GM12873 (cell line): ENCODE measurements around the gene ALPK1.

Experiments
- CTCF ChIP-seq: IDR thresholded peaks from 2 replicates; pipeline ENCODE4 v1.5.1; 2012; ENCODE audit warnings: low read depth, mild to moderate bottlenecking, moderate library complexity, low read length, control low read depth; ENCODE audit not compliant: insufficient read depth; ENCODE audit errors: missing control alignments

The ALPK1 gene

GRCh38 chr4:112279882-112280315, 17.3 kb upstream of the ALPK1 start:
- no peak for TF ChIP-seq CTCF

GRCh38 chr4:112280386-112281056, 16.6 kb upstream of the ALPK1 start:
- no peak for TF ChIP-seq CTCF

- TF ChIP-seq CTCF, result no peak
These were observed 14.1 kb upstream of the ALPK1 start for GRCh38 chr4:112282860-112283667.

GRCh38 chr4:112284166-112284565, 13.0 kb upstream of the ALPK1 start:
- no peak for TF ChIP-seq CTCF

- no peak for TF ChIP-seq CTCF
These were observed 12.3 kb upstream of the ALPK1 start for GRCh38 chr4:112284662-112285411.

GRCh38 chr4:112287258-112287989, 9.7 kb upstream of the ALPK1 start:
- no peak for TF ChIP-seq CTCF
